Prostate gland (tissue), 2 donors: ENCODE data around the gene GNL3. TPM values are rescaled to one million over a fixed set of nuclear protein-coding genes. Genes with fewer than 3 reads are reported as not detected.

ENCODE experiments used
- DNase-seq: peaks from one replicate; pipeline ENCODE4 v3.0.0-alpha.2; 2019; ENCODE audit warnings: low spot score
- H3K27ac ChIP-seq, 2 donors: fragments of 200-600 bp; sonication (generic); 2 replicates each; pipeline ENCODE4 v1.5.1; 2017 to 2019
- H3K27me3 ChIP-seq: fragments of 200-600 bp; sonication (generic); replicated peaks from 2 replicates; pipeline ENCODE4 v1.5.1; 2019; ENCODE audit not compliant: insufficient read depth
- H3K36me3 ChIP-seq, 2 donors: fragments of 200-600 bp; sonication (generic); 1 replicate in 1 of 2; 2 replicates in 1 of 2; pipeline versions ENCODE4 v1.5.1 to v1.8.1; 2017 to 2019
- H3K4me1 ChIP-seq: fragments of 200-600 bp; sonication (generic); replicated peaks from 2 replicates; pipeline ENCODE4 v1.5.1; 2019
- H3K4me3 ChIP-seq, 2 donors: fragments of 200-600 bp; sonication (generic); 2 replicates each; pipeline ENCODE4 v1.5.1; 2017 to 2019
- H3K9me3 ChIP-seq: fragments of 200-600 bp; sonication (generic); 2 replicates; pipeline ENCODE4 v1.5.1; 2017
- CTCF ChIP-seq, 4 experiments: fragments of 200-600 bp in 2 of 4; fragments of 450-650 bp in 2 of 4; sonication (generic) in 2 of 4; IDR thresholded peaks; 1 replicate in 3 of 4; 2 replicates in 1 of 4; pipeline ENCODE4 v1.5.1; 2016 to 2019; ENCODE audit warnings: antibody characterized with exemption in 4 of 4, mild to moderate bottlenecking in 2 of 4, moderate library complexity in 2 of 4
- POLR2A ChIP-seq: fragments of 450-650 bp; IDR thresholded peaks from one replicate; pipeline ENCODE4 v1.6.1; 2016; ENCODE audit warnings: antibody characterized with exemption, mild to moderate bottlenecking
- POLR2AphosphoS5 ChIP-seq: sonication (generic); formaldehyde crosslinking; IDR thresholded peaks from one replicate; pipeline ENCODE4 v1.6.1; 2017; ENCODE audit warnings: antibody characterized with exemption
- WGBS: methylation state at CpG from one replicate; pipeline ENCODE4 v1.1.5; 2018; 5-methylcytosine and 5-hydroxymethylcytosine counted together
- intact Hi-C: fragments of 100-400 bp; cut with DNase I; formaldehyde crosslinking; loops from one replicate; pipeline ENCODE4 v1.14.2; 2022
- total RNA-seq, 2 donors: library from RNA; depleted of rRNA; stranded (reverse); fragments of >200 nt; gene quantifications; one replicate each; pipeline ENCODE4 v1.1.0, GENCODE V29; 2016

The GNL3 gene
- total RNA-seq, 2 donors from 2014 or later: 50.7 to 116 TPM

GRCh38 chr3:52694528-52695189 is 8.8 kb downstream of the GNL3 start:
- 81% methylated on average over 7 of the region's 7 CpGs for WGBS
- intact Hi-C loops: no loop called here
- Histone ChIP-seq H3K4me1 (peaks cover 3% of the 10 kb centered on the region), H3K27ac (peak overlapping the region in 1 of 2 donors; percentile 37), H3K36me3 (peaks cover 9 to 18% of the 10 kb centered on the region in 2 donors), H3K4me3 (no peak overlapping the region), H3K9me3 (no peaks in the 10 kb centered on the region), H3K27me3 (no peaks in the 10 kb centered on the region)
- TF ChIP-seq POLR2AphosphoS5 (no peak), POLR2A (no peak), CTCF (IDR thresholded peaks at IDR 0.05) (no peak)
- DNase-seq: no peak

- no peaks in the 10 kb centered on the region for H3K27me3 ChIP-seq
- peaks cover 0 to 9% of the 10 kb centered on the region in 2 donors for H3K36me3 ChIP-seq
- DNase-seq: no peak
- WGBS: 63% methylated on average over 4 of the region's 4 CpGs
- no peaks in the 10 kb centered on the region for H3K4me1 ChIP-seq
- H3K4me3 ChIP-seq: no peak overlapping the region
- no peak overlapping the region for H3K27ac ChIP-seq
- intact Hi-C loops: no loop called here
- TF ChIP-seq POLR2AphosphoS5: no peak
- TF ChIP-seq POLR2A: no peak
- no peak for TF ChIP-seq CTCF (IDR thresholded peaks at IDR 0.05)
- no peaks in the 10 kb centered on the region for H3K9me3 ChIP-seq
Measured at GRCh38 chr3:52695798-52696671, 10.2 kb downstream of the GNL3 start.

- TF ChIP-seq POLR2AphosphoS5 (no peak), POLR2A (no peak), CTCF (IDR thresholded peaks at IDR 0.05) (no peak)
- Histone ChIP-seq H3K36me3 (peaks cover 0 to 9% of the 10 kb centered on the region in 2 donors), H3K4me3 (no peak overlapping the region), H3K27ac (no peak overlapping the region), H3K4me1 (no peaks in the 10 kb centered on the region), H3K9me3 (no peaks in the 10 kb centered on the region), H3K27me3 (no peaks in the 10 kb centered on the region)
- 76% methylated on average over 2 of the region's 2 CpGs for WGBS
- no peak for DNase-seq
- intact Hi-C loops: no loop called here
Measured at GRCh38 chr3:52696830-52697631, 11.2 kb downstream of the GNL3 start.

GRCh38 chr3:52697632-52697965 is 11.8 kb downstream of the GNL3 start:
- Histone ChIP-seq H3K36me3 (peaks cover 0 to 8% of the 10 kb centered on the region in 2 donors), H3K4me1 (no peaks in the 10 kb centered on the region), H3K27me3 (no peaks in the 10 kb centered on the region), H3K9me3 (no peaks in the 10 kb centered on the region), H3K4me3 (no peak overlapping the region), H3K27ac (no peak overlapping the region)
- intact Hi-C loops: no loop called here
- no peak for DNase-seq
- 94% methylated on average over 4 of the region's 4 CpGs for WGBS
- no peak for TF ChIP-seq POLR2AphosphoS5
- TF ChIP-seq CTCF (IDR thresholded peaks at IDR 0.05): no peak
- TF ChIP-seq POLR2A: no peak
